A549 treated with AZD2906 at 1 μM for 4 hours (cell line): Measurements from ENCODE around the gene SLFN11. TPM values are rescaled to one million over a fixed set of nuclear protein-coding genes. Genes with fewer than 3 reads are reported as not detected.

Source experiments
- total RNA-seq: library from RNA; stranded (reverse); fragments of 200-300 nt; extraction: Qiagen RNA extraction; gene quantifications from 5 replicates; pipeline ENCODE4 v1.2.3, GENCODE V29; 2022

SLFN11 gene
- total RNA-seq: 4.4 to 6.1 TPM (median 5.2 TPM) in 5 replicates

GRCh38 chr17:35373534-35373983 is at the start of gene SLFN11:
Gene SLFN11 (minus strand): TSS chr17:35373621. CDS start chr17:35363807, 9,814 bp downstream.

Other genes starting within 250 kb of the SLFN11 start
- 29.4 to 36.6 TPM (median 34.6 TPM) in 5 replicates for gene NLE1, start 231.3 kb downstream of the SLFN11 start, total RNA-seq
- gene UNC45B, start 225.8 kb downstream of the SLFN11 start, total RNA-seq: not detected in 5 replicates
- not detected in 5 replicates for gene SLC35G3, start 179.2 kb downstream of the SLFN11 start, total RNA-seq
- 2.4 to 3.2 TPM (median 2.6 TPM) in 5 replicates for gene SLFN5, start 130.5 kb downstream of the SLFN11 start, total RNA-seq
- gene SLFN12, start 58.9 kb upstream of the SLFN11 start, total RNA-seq: 0.08 TPM in 1 of 5 replicates, not detected in the others
- 3.2 to 4.9 TPM (median 3.7 TPM) in 5 replicates for gene SLFN13, start 75.1 kb upstream of the SLFN11 start, total RNA-seq
- 0.03 to 0.06 TPM in 2 of 5 replicates, not detected in the others for gene SLFN12L, start 164.1 kb upstream of the SLFN11 start, total RNA-seq
- not detected in 5 replicates for gene SLFN14, start 187.2 kb upstream of the SLFN11 start, total RNA-seq
- gene PEX12, start 204.9 kb upstream of the SLFN11 start, total RNA-seq: 8.6 to 9.9 TPM (median 9.0 TPM) in 5 replicates
- gene AP2B1, start 213.7 kb upstream of the SLFN11 start, total RNA-seq: 117 to 149 TPM (median 128 TPM) in 5 replicates